ENCODE measurements around the gene MYL6B. TPM values are rescaled to one million over a fixed set of nuclear protein-coding genes. Genes with fewer than 3 reads are reported as not detected.

MYL6B gene
- total RNA-seq, 4 donors from 2014 or later, result 33.4 to 115 (median 48.1) TPM

DNA sequence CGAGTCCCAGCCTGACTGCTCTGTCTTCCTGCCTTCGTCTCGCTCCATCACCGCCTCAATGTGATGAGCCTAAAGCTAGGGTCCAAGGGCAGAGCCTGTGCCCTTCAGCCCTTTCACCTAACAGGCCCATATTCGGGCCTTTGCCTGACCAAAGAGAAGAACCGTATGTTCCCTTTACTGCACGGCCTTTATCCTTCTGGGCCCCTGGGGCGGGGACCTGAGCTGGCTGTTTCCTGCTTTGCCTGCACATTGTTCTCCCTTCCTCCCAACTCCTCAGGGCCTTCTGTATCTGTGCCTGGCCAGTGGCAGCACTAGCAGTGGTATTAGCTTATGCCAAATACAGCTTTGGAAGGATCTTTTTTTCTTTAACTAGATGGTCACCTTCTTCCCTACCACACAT is 8.5 kb upstream of the MYL6B start:
- DNase-seq, result peak in 1 of 2 donors; percentile 11
- H3K27me3 ChIP-seq, result no peaks in the 10 kb centered on the region

DNA sequence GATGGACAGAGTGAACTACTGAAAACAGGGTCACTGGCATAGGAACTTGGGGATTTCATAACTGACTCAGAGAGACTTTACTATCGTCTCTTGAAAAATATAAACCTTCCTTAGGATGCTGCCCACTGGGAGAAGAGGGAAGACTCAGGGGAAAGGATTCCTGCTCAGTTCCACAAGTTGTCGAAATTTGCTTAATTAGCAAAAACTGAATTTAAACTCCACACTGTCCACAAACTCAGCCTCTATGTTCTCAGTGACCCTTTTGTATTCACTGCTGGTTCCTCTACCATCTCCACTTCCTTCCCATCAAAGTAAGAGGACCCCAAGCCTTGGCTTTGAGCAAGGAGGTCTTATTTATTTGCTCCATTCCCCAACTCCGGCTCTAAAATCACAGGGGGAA is 7.2 kb upstream of the MYL6B start:
- no peaks in the 10 kb centered on the region for H3K9me3 ChIP-seq
- WGBS, 2 donors, result 85 to 96% methylated on average over 3 of the region's 3 CpGs
- TF ChIP-seq, protein P1, sequence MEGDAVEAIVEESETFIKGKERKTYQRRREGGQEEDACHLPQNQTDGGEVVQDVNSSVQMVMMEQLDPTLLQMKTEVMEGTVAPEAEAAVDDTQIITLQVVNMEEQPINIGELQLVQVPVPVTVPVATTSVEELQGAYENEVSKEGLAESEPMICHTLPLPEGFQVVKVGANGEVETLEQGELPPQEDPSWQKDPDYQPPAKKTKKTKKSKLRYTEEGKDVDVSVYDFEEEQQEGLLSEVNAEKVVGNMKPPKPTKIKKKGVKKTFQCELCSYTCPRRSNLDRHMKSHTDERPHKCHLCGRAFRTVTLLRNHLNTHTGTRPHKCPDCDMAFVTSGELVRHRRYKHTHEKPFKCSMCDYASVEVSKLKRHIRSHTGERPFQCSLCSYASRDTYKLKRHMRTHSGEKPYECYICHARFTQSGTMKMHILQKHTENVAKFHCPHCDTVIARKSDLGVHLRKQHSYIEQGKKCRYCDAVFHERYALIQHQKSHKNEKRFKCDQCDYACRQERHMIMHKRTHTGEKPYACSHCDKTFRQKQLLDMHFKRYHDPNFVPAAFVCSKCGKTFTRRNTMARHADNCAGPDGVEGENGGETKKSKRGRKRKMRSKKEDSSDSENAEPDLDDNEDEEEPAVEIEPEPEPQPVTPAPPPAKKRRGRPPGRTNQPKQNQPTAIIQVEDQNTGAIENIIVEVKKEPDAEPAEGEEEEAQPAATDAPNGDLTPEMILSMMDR (IDR thresholded peaks at IDR 0.05), result no peak
- no peak for TF ChIP-seq POLR2A (IDR thresholded peaks at IDR 0.05)
- peak overlapping the region in 1 of 3 donors; percentile 10 for H3K27ac ChIP-seq
- intact Hi-C loops (cut with DNase I), result no loop called here
- no peaks in the 10 kb centered on the region for H3K27me3 ChIP-seq
- peaks cover 4 to 20% of the 10 kb centered on the region in 2 donors for H3K4me1 ChIP-seq
- peaks cover 16 to 32% of the 10 kb centered on the region in 2 donors for H3K36me3 ChIP-seq
- no peak for DNase-seq
- H3K4me3 ChIP-seq (replicated peaks in 1 of 3), result no peak overlapping the region

More for the DNA sequence above, 8.5 kb upstream of the MYL6B start:
- no peak overlapping the region for H3K4me3 ChIP-seq (replicated peaks in 1 of 3)
- H3K36me3 ChIP-seq, result peaks cover 19 to 39% of the 10 kb centered on the region in 2 donors
- intact Hi-C loops (cut with DNase I), result no loop called here
- H3K27ac ChIP-seq, result peak overlapping the region; percentile 6 to 63 (median 20)
- no peaks in the 10 kb centered on the region for H3K9me3 ChIP-seq
- WGBS, 2 donors, result 81 to 82% methylated on average over 8 of the region's 8 CpGs
- H3K4me1 ChIP-seq, result peaks cover 4 to 20% of the 10 kb centered on the region in 2 donors
- no peak for TF ChIP-seq POLR2A (IDR thresholded peaks at IDR 0.05)
- TF ChIP-seq, protein P1 (IDR thresholded peaks at IDR 0.05), result no peak

DNA sequence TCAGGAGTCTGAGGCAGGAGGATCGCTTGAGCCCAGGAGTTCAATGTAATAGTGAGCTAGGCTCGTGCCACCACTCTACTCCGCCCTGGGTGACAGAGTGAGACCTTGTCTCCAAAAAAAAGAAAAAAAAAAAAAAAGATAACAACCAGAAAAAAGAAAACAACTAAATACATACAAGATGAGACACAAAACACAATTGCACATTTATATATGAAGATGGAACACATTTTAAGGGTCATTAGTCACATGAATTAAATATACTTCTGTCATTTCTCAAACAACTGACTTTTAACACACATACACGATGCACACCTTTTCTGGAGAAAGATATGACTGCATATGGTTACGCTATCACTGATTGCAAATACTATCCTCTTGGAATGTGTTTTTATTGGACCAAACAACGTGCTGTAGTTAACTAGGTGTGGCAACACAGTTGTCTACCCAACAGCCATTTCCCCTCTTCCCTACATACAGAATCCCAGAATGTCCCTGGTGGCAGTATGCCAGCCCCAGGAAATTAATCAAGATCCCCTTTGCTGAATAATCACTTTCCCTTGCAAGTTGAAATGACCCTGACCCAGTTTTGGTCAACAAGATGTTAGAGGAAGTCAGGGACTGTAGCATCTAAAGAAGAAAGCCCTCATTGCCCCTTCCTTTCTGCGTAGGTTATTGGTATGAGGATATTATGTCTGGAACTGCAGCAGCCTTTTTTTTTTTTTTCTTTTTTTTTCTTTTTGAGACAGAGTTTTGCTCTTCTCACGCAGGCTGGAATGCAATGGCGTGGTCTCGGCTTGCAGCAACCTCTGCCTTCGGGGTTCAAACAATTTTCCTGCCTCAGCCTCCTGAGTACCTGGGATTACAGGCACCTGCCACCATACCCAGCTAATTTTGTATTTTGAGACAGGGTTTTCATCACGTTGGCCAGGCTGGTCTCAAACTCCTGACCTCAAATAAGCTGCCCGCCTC is 5.6 kb upstream of the MYL6B start:
- H3K27ac ChIP-seq, result peak overlapping the region; percentile 16 to 50 (median 37)
- DNase-seq, result no peak
- no peaks in the 10 kb centered on the region for H3K9me3 ChIP-seq
- no peaks in the 10 kb centered on the region for H3K27me3 ChIP-seq
- TF ChIP-seq, protein P1 (IDR thresholded peaks at IDR 0.05), result no peak
- TF ChIP-seq POLR2A (IDR thresholded peaks at IDR 0.05), result no peak
- peaks cover 16 to 28% of the 10 kb centered on the region in 2 donors for H3K36me3 ChIP-seq
- peaks cover 10 to 24% of the 10 kb centered on the region in 2 donors for H3K4me1 ChIP-seq
- intact Hi-C loops (cut with DNase I), result no loop called here
- no peak overlapping the region for H3K4me3 ChIP-seq (replicated peaks in 1 of 3)
- WGBS, 2 donors, result 77 to 82% methylated on average over 13 of the region's 13 CpGs

DNA sequence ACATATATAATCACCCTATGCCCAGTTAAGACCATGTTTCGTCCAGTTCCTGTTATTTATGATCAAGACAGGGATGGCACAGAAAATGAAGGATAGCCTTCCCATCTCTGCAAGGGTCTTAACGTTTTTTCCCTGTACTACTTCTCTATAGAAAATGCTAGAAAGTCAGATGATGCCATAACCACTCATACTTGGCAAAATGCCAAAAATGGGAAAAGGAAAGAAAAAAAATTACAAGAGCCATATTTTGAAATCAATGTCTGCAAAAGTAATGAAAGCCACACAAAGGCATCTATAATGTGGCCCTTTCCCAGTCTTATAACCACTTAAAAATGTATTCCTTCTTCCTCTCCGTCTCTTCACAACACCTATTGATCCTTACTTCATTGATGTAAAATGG is 1.8 kb upstream of the MYL6B start:
- H3K4me1 ChIP-seq, result peaks cover 18 to 34% of the 10 kb centered on the region in 2 donors
- H3K4me3 ChIP-seq (replicated peaks in 1 of 3), result no peak overlapping the region
- intact Hi-C loops (cut with DNase I), result no loop called here
- WGBS, 2 donors, result 69 to 71% methylated on average over 3 of the region's 3 CpGs
- H3K36me3 ChIP-seq, result no peaks in the 10 kb centered on the region
- no peak for TF ChIP-seq POLR2A (IDR thresholded peaks at IDR 0.05)
- TF ChIP-seq, protein P1 (IDR thresholded peaks at IDR 0.05), result no peak
- no peaks in the 10 kb centered on the region for H3K9me3 ChIP-seq
- no peak overlapping the region for H3K27ac ChIP-seq
- DNase-seq, result no peak
- no peaks in the 10 kb centered on the region for H3K27me3 ChIP-seq

DNA sequence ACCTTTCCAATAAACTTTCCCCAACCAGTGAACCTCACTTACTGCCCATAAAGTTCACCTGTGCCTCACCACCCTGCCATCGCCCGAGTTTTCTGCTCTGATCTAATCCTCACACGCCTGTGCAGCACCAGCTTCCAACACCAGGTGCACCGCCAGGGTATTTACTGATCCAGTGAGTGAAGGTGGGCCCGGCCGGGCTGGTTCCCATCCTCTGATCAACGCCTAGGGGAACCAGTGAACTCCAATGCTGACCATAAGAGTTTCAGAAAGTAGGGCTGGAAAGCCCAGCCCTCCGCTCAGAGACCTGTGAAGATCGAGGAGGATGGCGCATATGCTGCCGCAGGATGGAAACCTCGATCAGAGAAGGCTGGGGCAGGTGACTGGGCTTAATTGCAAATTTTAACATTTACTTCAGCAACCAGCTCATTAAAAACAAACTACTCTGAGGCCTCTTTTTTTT is 685 bp upstream of the MYL6B start:
- TF ChIP-seq, protein P1 (IDR thresholded peaks at IDR 0.05), result peak in 4 of 6 experiments; percentile 27 to 55 (median 37)
- TF ChIP-seq POLR2A (IDR thresholded peaks at IDR 0.05), result no peak
- H3K4me1 ChIP-seq, result peaks cover 15 to 30% of the 10 kb centered on the region in 2 donors
- WGBS, 2 donors, result 7 to 10% methylated on average over 11 to 12 of the region's 12 CpGs
- peak overlapping the region; percentile 89 to 96 (median 92) for H3K27ac ChIP-seq
- DNase-seq, result peak; percentile 56 to 57
- no peaks in the 10 kb centered on the region for H3K36me3 ChIP-seq
- H3K4me3 ChIP-seq (replicated peaks in 1 of 3), result peak overlapping the region; percentile 37 to 73 (median 49)
- intact Hi-C loops (cut with DNase I), result no loop called here
- no peaks in the 10 kb centered on the region for H3K27me3 ChIP-seq
- H3K9me3 ChIP-seq, result no peaks in the 10 kb centered on the region

All from thyroid gland (tissue), 4 donors.